NCI-H82 treated with DMSO at 0.1 percent for 48 hours (cell line): Measurements from ENCODE around the gene ASH1L.
"Not testable (repeated sequence)": the region's sequence is repeated elsewhere in the genome, so short reads cannot be mapped to it uniquely, and the experiment has no call there.

Experiments used
- DNase-seq: peaks from one replicate; lab custom pipeline; 2025; ENCODE audit not compliant: unreplicated experiment; lab: John Stamatoyannopoulos, UW

ASH1L gene

GRCh38 chr1:155334962-155335361 lies 227.6 kb downstream of the ASH1L start:
- no peak for DNase-seq

- DNase-seq = no peak
Observed at GRCh38 chr1:155329980-155330598, 232.5 kb downstream of the ASH1L start.

DNA sequence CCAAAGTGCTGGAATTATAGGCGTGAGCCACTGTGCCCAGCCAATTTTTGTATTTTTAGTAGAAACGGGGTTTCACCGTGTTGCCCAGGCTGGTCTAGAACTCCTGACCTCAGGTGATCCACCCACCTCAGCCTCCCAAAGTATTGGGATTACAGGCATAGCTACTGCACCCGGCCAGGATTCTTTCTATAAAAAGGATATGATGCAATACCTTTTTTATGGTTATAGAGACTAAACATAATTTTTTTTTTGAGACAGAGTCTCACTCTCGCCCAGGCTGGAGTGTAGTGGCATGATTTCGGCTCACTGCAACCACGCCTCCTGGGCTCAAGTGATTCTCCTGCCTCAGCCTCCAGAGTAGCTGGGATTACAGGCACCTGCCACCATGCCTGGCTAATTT lies 233.7 kb downstream of the ASH1L start:
- DNase-seq = not testable (repeated sequence)

DNA sequence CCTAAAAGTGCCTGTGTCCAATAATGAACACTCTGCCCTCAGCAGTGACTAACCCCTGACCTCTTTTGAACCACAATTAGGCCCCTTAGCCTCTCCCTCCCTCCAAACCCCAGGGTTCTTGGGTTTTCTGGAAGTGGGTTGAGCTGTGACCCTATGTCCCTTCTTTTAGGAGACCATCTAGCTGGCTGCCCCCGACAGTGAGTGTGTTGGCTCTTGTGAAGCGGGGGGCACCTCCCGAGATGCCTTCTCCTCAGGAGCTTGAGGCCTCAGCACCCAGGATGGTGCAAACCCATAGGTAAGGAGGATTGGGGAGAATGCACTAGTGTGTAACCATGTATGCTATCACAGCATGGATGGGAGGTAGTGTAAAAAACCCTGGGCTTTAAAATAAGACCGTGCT lies 234.6 kb downstream of the ASH1L start:
- no peak for DNase-seq

DNA sequence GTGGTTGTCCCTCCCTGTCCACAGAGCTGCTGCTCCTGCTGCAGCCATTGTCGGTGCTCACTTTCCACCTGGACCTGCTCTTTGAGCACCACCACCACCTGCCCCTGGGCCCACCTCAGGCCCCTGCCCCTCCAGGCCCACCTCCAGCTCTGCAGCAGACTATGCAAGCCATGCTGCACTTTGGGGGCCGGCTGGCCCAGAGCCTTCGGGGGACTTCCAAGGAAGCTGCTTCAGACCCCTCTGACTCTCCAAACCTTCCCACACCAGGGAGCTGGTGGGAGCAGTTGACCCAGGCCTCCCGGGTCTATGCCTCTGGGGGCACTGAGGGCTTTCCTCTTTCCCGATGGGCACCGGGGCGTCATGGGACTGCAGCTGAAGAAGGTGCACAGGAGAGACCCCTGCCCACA lies 236.0 kb downstream of the ASH1L start:
- DNase-seq = no peak

DNA sequence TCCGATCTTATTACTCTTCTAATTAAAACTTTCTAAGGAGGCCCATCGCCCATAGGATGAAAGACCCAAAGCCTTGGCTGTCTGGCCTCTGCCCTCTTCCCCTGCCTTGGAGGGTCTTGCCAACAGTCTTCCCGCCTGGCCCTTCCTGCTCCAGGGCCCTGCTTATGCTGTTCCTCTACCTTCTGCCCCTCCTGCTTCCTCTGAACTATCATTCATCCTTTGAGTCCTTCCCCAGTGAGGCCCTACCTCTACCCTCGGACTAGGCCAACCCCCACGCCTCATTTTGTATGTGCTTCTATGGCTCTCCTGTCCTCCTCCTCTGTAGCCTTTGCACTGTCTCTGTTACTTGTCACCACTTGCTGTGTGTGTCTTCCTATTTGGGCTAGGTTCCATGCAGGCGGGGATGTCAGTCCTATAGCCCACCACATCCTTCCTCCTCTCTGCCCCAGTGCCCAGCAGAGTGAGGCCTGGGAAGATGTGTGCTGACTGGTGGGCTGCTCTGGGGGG lies 236.5 kb downstream of the ASH1L start:
- no peak for DNase-seq

DNA sequence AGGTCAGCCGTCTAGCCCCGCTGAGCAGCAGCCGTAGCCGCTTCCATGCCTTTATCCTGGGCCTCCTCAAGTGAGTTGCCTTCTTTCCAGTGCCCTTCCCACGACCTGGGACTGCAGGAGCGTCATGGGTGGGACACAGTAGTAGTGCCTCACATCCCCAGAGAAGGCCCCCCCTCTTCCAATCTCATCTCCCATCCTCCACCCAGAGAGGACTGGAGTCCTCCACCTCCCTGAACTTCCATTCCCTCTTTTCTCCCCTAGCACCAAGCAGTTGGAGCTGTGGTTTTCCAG lies 237.1 kb downstream of the ASH1L start:
- no peak for DNase-seq

DNA sequence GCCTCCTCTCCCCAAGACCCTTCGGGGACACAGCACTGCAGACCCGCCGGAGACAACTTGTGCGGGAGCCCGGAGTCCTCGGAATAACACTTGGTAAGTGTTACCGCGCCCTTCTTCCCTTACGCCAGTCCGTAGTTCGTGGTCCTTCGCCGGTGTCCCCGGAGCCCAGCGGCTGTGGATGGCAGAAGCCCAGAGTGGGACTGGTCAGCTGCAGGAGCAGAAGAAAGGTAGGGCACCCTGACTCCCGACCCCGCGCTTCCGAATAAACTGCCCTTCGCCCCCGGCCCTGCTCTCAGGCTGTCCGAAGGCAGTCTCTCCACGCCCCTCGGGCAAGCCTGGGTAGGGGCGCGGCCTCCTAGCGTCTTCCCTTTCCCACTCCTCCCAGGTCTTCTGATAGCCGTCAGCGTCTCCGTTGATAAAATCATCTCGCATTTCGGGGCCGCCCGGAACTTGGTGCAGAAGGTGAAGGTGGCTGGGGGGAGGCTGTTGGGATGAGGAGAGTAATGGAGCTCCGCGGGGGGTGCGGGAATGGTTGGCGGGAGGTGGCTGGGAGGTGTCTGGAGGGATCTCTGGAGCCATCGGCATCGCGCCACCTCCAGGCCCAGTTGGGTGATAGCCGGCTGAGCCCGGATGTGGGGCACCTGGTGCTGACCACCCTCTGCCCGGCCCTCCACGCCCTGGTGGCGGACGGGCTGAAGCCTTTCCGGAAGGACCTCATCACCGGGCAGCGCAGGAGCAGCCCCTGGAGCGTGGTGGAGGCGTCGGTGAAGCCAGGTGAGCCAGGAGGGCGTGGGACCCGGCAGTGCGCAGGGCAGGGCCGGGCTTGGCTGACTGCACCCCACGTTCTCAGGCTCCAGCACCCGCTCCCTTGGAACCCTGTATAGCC lies 237.6 kb downstream of the ASH1L start:
- DNase-seq = peak; percentile 32

DNA sequence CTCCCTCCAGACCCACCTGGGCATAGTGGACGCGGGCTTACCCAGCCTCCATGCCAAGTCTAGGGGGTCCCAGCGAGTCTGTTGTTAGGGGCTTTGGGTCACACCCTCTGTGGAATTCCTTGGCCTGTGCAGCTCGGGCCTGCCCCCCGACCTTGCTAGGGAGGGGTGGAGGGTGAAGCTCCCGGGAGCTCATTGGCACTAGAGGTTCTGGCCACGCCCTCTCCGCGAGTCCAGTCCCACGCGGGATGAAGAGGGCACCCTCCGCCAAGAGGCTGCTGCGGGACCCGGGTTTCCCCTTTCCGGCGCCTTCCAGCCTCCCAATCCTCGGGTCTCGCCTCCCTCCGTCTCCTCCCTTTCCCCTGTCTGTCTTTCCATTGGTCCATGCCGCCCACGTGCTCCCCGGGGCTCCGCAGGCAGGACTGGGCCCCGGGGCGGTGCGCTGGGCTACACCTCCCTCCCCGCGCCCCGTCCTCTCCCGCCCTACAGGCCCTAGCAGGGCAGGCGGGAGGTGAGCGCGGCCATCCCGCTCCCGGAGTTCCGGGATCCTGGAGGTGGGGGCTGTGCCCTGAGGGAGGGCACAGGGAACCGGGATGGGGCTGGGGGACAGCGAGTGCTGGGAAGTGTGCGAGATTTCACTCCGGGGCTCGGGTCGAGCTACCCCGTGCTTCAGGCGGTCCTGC lies 238.4 kb downstream of the ASH1L start:
- peak; percentile 94 for DNase-seq

- DNase-seq = peak; percentile 55
Observed at GRCh38 chr1:155323729-155324036, 238.9 kb downstream of the ASH1L start.

DNA sequence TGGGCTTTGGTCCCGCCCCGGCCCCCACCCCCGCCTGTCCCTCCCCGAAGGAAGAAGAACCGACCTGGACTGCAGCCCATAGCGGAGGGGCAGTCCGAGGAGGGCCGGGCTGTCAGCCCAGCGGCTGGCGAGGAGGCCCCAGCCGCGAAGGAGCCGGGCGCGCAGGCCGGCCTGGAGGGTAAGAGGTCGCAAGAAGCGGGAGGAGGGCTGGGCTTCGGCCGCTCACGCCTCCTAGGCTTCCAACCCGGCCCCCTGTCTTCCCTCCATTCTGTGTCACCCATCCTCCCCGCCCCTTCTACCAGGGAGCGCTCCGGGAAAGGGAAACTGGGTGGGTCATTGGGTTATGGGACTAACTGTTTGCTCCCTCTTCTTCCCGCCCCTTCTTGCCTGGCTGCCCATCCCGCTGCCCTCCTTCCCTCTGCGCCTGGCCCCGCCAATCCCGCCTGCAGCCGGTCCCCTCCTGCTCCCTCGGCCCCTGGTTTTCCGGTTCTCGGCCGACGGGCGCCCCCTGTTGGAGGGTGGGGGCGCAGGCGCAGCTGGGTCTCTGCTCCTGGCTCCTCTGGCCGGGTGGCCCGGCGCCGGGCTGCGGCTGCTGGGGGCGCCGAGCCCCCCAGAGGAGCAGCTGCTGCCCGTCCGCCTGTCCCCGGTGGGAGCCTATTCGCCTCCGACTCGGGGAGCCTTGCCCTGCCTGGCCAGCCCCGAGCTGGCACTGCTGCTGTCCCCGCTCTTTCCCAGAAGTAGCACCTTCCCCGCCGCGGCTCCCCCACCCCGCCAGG lies 239.5 kb downstream of the ASH1L start:
- DNase-seq = peak; percentile 89

DNA sequence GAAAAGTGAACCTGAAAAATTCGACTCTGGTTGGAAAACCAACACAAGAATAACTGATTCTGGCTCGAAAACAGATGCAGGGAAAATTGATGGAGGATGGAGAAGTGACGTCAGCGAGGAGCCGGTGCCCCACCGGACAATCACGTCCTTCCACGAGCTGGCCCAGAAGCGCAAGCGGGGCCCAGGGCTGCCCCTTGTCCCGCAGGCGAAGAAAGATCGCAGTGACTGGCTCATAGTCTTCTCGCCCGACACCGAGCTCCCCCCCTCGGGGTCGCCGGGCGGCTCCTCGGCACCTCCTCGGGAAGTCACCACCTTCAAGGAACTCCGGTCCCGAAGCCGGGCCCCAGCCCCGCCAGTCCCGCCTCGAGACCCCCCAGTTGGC lies 240.0 kb downstream of the ASH1L start:
- no peak for DNase-seq

DNA sequence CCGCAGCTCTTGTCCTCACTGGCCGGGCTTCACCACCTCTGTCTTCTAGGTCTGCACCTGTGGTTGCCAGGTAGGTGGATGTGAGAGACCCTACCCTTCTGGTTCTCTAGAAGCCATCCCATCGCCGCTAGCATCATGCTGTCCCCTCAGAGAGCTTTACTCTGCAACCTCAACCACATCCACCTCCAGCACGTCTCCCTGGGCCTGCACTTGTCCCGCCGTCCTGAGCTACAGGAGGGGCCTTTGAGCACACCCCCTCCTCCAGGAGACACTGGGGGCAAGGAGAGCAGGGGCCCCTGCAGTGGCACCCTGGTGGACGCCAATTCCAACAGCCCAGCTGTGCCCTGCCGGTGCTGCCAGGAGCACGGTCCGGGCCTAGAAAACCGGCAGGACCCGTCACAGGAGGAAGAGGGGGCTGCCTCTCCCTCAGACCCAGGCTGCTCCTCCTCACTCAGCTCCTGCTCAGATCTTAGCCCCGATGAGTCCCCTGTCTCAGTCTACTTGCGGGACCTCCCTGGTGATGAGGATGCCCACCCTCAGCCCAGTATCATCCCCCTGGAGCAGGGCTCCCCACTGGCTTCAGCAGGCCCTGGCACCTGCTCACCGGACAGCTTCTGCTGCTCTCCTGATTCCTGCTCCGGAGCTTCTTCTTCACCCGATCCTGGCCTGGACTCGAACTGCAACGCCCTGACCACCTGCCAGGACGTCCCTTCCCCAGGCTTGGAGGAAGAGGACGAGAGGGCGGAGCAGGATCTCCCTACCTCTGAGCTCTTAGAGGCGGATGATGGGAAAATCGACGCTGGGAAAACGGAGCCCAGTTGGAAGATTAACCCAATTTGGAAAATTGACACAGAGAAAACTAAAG lies 240.7 kb downstream of the ASH1L start:
- no peak for DNase-seq

DNA sequence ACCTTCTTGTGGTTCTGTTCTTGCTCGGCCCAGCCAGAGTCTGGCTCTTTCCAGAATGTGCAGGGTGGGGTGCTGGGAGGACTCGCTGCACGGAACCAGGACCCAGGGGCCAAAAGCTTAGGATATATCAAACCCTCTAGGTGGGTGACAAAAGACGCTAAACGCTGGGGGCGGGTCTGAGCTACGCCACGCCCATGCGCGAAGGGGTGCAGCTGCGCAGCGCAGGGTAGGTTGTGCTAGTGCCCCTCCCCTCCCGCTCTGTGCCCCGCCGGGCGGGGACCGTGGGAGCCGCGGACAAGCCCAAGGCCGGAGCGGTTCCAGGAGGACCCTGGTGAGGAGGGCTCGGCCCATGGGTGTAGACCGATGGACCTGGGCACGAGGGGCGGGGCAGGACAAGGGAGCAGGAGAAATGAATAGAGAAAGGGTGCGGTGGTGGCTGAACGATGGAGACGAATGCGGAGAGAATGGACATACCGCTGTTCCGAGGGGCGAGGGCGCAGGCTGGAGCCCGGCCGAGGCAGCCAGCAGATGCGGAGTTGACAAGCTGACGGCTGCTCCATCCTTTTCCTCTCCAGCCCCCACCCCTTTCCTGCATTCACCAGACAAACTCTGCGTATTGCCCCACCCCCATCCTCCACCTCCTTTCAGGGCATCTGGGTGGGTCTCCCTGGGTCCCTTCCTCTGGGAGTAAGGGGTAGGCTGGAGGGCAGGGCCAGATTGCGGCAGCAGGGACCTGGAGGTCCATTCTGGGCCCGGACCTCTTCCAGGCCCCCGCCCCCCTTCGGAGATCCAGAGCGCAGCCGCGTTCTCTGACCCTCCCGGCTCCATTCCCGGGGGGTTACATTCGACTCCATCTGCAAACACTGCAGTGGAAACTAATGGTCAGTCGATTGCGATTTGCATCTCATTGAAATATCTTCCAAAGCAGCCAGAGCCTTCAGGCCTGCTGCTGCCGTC lies 241.7 kb downstream of the ASH1L start, which contains the start of gene RUSC1:
Gene RUSC1 (plus strand): TSS at position 234 of the 957 bp plus-strand sequence. CDS start 880 bp downstream, outside the sequence.
- DNase-seq = peak; percentile 41

GRCh38 chr1:155320252-155320651 lies 242.4 kb downstream of the ASH1L start:
- DNase-seq = no peak

GRCh38 chr1:155319536-155319935 lies 243.1 kb downstream of the ASH1L start:
- DNase-seq = no peak

GRCh38 chr1:155318082-155318481 lies 244.5 kb downstream of the ASH1L start:
- DNase-seq = no peak

DNA sequence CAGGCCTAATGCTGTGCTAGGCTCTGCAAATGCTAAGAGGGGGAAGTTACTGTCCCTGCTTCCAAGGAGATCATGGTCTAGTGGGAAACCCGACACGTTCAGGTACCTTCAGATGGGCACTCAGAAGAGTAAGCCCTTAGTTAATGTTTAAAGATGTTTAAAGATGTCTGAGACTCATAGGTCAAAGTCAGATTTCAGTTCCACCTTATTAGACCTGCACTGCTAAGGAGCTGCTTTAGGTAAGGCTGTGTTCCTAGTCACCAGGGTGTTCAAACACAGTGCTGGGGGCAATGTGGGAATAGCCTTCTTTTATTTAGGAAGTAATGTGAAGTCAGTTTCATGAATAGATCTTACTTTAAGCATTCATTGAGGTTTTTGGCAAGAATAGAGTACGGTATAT lies 245.7 kb downstream of the ASH1L start:
- DNase-seq = no peak

GRCh38 chr1:155313261-155313660 lies 249.3 kb downstream of the ASH1L start:
- no peak for DNase-seq
